OCI-LY7 (cell line): ENCODE results near the gene TECPR2.

Source experiments
- EZH2phosphoT487 ChIP-seq: fragments of 200-600 bp; sonication (generic); IDR thresholded peaks from 2 replicates; pipeline ENCODE4 v1.6.1; 2018; ENCODE audit warnings: low read depth, borderline replicate concordance, mild to moderate bottlenecking, mixed run types, antibody characterized with exemption, low read length, moderate library complexity, mixed read lengths
- TF ChIP-seq, protein P1 (sequence below): fragments of 200-600 bp; sonication (generic); conservative IDR thresholded peaks from 2 replicates; pipeline ENCODE4 v1.5.1; 2014; ENCODE audit warnings: mild to moderate bottlenecking, antibody characterized with exemption, low read length, moderate library complexity, mixed read lengths

DNA sequence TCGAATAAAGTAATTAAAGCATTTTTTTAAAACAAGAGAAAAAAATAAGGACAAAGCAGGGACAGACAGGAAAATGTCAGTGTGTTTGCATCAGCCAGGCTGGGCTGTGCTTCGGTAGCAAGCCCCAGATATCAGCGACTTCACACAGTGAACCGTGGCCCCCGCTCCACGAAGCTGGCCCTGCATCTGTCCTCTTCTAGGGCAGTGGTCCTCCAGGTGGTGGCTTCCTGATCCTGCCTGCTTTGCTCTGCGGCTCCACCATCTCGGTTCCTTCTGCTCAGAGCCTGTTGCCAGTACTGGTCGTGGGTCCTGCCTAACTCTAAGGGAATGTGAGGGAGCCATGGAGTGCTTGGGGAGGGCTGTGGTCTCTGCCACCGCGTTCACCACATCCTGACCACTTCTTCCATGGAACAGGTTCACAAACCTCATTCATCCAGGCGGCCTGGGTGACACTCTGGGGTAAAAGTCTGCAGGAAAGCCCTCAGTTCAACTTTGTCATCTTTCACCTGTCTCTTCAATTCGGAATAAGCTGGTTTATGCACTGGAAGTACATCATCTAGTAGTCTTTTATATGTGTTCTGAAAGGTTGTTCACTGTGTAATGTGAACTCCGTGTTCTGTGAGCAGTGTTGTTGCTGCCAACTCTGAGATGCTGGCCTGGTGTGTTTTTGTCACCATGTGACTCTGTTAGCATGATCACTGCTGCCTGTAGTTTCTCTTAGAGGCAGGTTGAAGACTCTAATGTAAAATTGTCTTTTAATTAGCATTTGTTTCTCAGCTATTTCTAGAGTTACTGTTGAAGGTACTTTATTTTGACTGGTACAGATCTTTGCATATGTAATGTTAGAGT lies 99.0 kb downstream of the TECPR2 start:
- no peak for TF ChIP-seq EZH2phosphoT487
- TF ChIP-seq, protein P1, sequence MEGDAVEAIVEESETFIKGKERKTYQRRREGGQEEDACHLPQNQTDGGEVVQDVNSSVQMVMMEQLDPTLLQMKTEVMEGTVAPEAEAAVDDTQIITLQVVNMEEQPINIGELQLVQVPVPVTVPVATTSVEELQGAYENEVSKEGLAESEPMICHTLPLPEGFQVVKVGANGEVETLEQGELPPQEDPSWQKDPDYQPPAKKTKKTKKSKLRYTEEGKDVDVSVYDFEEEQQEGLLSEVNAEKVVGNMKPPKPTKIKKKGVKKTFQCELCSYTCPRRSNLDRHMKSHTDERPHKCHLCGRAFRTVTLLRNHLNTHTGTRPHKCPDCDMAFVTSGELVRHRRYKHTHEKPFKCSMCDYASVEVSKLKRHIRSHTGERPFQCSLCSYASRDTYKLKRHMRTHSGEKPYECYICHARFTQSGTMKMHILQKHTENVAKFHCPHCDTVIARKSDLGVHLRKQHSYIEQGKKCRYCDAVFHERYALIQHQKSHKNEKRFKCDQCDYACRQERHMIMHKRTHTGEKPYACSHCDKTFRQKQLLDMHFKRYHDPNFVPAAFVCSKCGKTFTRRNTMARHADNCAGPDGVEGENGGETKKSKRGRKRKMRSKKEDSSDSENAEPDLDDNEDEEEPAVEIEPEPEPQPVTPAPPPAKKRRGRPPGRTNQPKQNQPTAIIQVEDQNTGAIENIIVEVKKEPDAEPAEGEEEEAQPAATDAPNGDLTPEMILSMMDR: no peak
